ENCODE results near the gene AGER. TPM values are rescaled to one million over a fixed set of nuclear protein-coding genes. Genes with fewer than 3 reads are reported as not detected.

The AGER gene
- total RNA-seq, 1 donor from 2014 or later: 4.1 TPM

DNA sequence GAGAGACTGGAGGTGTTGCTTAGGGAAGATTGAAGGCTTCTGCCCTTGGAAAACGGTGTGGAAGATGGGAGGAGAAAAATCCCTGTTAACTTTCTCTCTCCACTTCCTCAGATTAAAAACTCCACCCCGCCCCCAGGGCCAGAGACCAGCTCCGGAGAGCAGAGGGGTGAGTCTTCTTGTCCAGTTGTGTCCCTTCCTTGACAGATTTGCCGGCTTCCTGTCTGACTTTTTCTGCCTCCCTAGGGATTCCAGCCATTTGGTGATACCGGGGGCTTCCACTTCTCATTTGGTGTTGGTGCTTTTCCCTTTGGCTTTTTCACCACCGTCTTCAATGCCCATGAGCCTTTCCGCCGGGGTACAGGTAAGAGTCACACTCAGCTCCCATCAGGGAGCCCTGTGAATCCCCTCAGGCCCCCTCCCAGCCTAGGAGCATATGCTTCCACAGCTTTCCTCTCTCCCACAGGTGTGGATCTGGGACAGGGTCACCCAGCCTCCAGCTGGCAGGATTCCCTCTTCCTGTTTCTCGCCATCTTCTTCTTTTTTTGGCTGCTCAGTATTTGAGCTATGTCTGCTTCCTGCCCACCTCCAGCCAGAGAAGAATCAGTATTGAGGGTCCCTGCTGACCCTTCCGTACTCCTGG, 4.2 kb downstream of the AGER start:
- Mint-ChIP-seq H3K9me3 (ENCODE audit: unreplicated experiment) (no peaks in the 10 kb centered on the region), H3K27me3 (ENCODE audit: unreplicated experiment) (no peaks in the 10 kb centered on the region), H3K27ac (ENCODE audit: unreplicated experiment) (peak overlapping the region; percentile 23), H3K4me1 (ENCODE audit: unreplicated experiment) (peaks cover 36% of the 10 kb centered on the region), H3K4me3 (ENCODE audit: unreplicated experiment) (peak overlapping the region; percentile 90), H3K36me3 (ENCODE audit: unreplicated experiment) (peaks cover 17% of the 10 kb centered on the region)
- TF ChIP-seq, protein P1, sequence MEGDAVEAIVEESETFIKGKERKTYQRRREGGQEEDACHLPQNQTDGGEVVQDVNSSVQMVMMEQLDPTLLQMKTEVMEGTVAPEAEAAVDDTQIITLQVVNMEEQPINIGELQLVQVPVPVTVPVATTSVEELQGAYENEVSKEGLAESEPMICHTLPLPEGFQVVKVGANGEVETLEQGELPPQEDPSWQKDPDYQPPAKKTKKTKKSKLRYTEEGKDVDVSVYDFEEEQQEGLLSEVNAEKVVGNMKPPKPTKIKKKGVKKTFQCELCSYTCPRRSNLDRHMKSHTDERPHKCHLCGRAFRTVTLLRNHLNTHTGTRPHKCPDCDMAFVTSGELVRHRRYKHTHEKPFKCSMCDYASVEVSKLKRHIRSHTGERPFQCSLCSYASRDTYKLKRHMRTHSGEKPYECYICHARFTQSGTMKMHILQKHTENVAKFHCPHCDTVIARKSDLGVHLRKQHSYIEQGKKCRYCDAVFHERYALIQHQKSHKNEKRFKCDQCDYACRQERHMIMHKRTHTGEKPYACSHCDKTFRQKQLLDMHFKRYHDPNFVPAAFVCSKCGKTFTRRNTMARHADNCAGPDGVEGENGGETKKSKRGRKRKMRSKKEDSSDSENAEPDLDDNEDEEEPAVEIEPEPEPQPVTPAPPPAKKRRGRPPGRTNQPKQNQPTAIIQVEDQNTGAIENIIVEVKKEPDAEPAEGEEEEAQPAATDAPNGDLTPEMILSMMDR (IDR thresholded peaks at IDR 0.05): no peak
- no peak for DNase-seq (ENCODE audit: extremely low spot score, unreplicated experiment)

DNA sequence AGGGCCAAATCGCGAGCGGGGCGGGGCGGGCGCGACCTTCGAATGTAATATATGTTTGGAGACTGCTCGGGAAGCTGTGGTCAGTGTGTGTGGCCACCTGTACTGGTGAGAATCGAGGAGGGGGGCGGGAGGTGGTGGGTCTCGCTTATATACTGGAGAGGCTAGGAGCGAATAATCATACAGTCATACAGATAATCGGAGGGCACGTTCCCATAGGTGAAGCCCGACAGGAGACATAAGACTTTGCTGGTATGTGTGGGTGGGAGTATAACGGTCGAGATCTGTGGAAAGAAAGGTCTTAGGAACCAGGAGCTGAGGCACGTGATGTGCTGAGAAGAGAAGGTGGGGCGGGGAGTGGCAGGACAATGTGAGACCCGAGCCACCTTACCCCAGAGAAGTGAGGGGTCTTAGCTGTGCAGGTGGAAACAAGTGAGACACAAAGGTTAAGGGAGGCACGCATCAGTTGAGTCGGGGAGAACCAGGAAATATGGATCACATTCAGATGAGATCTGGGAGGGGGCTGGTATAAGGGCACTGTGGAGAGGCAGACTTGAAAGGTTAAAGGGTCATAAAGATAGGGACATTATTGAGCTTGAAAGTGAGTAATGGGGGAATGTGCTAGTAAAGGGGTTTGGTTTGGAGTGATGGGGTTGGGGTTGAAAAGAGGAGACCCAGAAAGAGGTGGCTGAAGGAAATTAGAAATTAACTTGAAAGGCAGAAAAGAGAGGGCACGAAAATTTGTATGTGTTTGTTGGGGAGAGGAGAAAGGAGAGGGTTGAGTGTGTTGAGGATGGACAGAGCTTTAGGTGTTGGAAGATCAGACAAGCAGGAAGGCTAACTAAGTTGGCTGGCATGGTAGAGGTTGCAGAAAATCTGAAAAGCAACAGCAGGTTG, 5.3 kb downstream of the AGER start:
- Mint-ChIP-seq H3K4me1 (ENCODE audit: unreplicated experiment) (peaks cover 46% of the 10 kb centered on the region), H3K9me3 (ENCODE audit: unreplicated experiment) (no peaks in the 10 kb centered on the region), H3K27ac (ENCODE audit: unreplicated experiment) (peak overlapping the region; percentile 100), H3K4me3 (ENCODE audit: unreplicated experiment) (peak overlapping the region; percentile 90), H3K36me3 (ENCODE audit: unreplicated experiment) (peaks cover 17% of the 10 kb centered on the region), H3K27me3 (ENCODE audit: unreplicated experiment) (no peaks in the 10 kb centered on the region)
- DNase-seq (ENCODE audit: extremely low spot score, unreplicated experiment): no peak
- TF ChIP-seq, protein P1 (IDR thresholded peaks at IDR 0.05): no peak

DNA sequence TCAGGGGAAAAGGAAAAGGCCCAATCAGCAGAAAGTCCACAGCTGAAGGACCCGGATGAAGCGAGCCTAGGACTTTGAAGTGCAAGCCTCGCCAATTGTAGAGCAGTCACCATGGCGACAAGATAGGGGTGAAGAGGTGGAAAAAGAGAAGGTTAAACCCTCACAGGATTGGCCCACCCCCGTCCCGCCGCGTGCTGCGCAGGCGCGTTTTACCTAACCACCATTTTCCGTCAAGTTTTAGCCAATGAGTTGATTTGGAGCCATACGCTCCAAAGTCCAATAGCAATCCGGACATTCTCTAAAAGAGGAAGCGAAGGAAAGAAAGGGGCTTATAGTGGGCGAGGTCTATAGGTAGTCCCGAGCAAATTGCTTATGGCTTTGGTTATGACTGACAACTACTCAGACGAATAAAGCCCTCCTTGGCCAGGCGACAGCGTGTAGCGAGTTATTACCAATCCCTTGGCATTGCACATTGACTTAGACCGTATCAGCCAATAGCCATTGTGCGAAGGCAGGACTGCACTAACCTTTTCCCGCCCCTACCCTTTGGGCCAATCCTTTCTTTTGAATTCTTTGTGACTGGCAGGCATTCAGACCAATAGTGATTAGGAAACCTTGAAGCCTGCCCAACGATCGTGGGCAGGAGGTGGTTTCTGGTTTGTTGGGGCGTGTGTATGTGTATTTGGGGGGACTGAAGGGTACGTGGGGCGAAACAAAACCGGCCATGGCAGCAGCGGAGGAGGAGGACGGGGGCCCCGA, 6.1 kb downstream of the AGER start, which contains the start of gene RNF5:
Gene RNF5 (plus strand): TSS at position 618 of the 759 bp plus-strand sequence. CDS start 107 bp downstream, at position 725.
- Mint-ChIP-seq H3K36me3 (ENCODE audit: unreplicated experiment) (peaks cover 17% of the 10 kb centered on the region), H3K9me3 (ENCODE audit: unreplicated experiment) (no peaks in the 10 kb centered on the region), H3K4me1 (ENCODE audit: unreplicated experiment) (peaks cover 49% of the 10 kb centered on the region), H3K27me3 (ENCODE audit: unreplicated experiment) (no peaks in the 10 kb centered on the region), H3K27ac (ENCODE audit: unreplicated experiment) (peak within 1 kb of the TSS; percentile 100), H3K4me3 (ENCODE audit: unreplicated experiment) (peak within 1 kb of the TSS; percentile 90)
- DNase-seq (ENCODE audit: extremely low spot score, unreplicated experiment): peak; percentile 97
- TF ChIP-seq, protein P1 (IDR thresholded peaks at IDR 0.05): no peak

DNA sequence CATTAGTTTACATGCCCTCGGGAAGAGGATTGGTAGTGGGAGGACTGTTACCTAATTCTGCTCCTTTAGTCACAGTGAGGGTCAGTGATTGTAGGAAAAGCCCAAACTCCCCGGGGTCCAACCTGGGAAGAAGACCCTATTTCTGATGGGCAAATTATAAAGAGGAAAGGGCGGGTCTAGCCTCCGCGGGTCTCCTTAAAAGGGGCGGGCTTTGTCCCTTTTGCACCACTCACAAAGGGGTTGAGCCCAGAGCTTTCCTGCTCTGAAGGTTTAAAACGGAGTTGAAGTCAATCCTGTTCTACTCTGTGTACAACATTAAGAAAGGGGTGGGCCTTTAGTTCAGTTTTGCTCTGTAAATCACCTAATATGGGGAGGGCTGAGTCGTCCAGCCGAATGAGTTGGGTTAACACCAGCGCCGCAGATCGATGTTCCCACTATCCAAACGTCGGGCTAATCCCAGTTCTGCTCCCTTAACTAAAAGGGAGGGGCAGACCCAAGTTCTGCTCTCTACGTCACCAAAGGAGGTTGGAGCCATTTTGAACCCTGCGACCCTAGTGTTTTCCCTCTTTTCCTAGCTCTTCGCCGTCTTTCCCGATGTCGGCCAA, 6.8 kb downstream of the AGER start:
- Mint-ChIP-seq H3K36me3 (ENCODE audit: unreplicated experiment) (peaks cover 17% of the 10 kb centered on the region), H3K4me1 (ENCODE audit: unreplicated experiment) (peaks cover 52% of the 10 kb centered on the region), H3K4me3 (ENCODE audit: unreplicated experiment) (peak overlapping the region; percentile 90), H3K27me3 (ENCODE audit: unreplicated experiment) (no peaks in the 10 kb centered on the region), H3K27ac (ENCODE audit: unreplicated experiment) (peak overlapping the region; percentile 100), H3K9me3 (ENCODE audit: unreplicated experiment) (no peaks in the 10 kb centered on the region)
- TF ChIP-seq, protein P1 (IDR thresholded peaks at IDR 0.05): no peak
- DNase-seq (ENCODE audit: extremely low spot score, unreplicated experiment): no peak

All from osteocyte (in vitro differentiated cells).